A549 (cell line): ENCODE measurements around the gene DES. TPM values are rescaled to one million over a fixed set of nuclear protein-coding genes. Genes with fewer than 3 reads are reported as not detected.

Source experiments
- ATAC-seq, 2 experiments: fragments of 200-7000 bp in 1 of 2; fragments of >200 bp in 1 of 2; cut with Nextera tagmentation in 1 of 2; cut with Tn5 transposase in 1 of 2; 3 replicates each; pipeline versions ENCODE4 v1.8.0 to v1.9.1; 2018 to 2020; ENCODE audit warnings: mild to moderate bottlenecking in 1 of 2, moderate library complexity in 1 of 2
- CTCF ChIA-PET: fragments of 300-600 bp; sonication (Branson Sonifier 250); formaldehyde crosslinking; extraction: SDS; loops from one replicate; lab custom pipeline; 2021; ENCODE audit warnings: antibody characterized with exemption, inconsistent platforms; lab: Yijun Ruan, JAX
- POLR2A ChIA-PET: fragments of 350-600 bp; formaldehyde crosslinking; extraction: SDS; loops from one replicate; lab custom pipeline; 2021; ENCODE audit warnings: antibody characterized with exemption, inconsistent platforms; lab: Yijun Ruan, JAX
- DNase-seq, 2 experiments: peaks; one replicate each; pipeline versions ENCODE4 v3.0.0 to v3.0.0-alpha.2; 2011 to 2016; ENCODE audit warnings: low read depth in 1 of 2, low spot score in 1 of 2
- FAIRE-seq: peaks from 2 replicates; lab custom pipeline; 2011; peaks lifted over from hg19 to GRCh38; lab: Jason Lieb, UNC
- H3K27ac ChIP-seq, 2 experiments: fragments of >200 bp; sonication (Bioruptor Twin); formaldehyde crosslinking; 3 replicates each; pipeline ENCODE4 v1.5.1; 2016 to 2017
- H3K4me1 ChIP-seq: fragments of >200 bp; sonication (Bioruptor Twin); formaldehyde crosslinking; 3 replicates; pipeline ENCODE4 v1.6.1; 2016
- H3K4me2 ChIP-seq: fragments of >200 bp; sonication (Bioruptor Twin); formaldehyde crosslinking; 3 replicates; pipeline ENCODE4 v1.6.1; 2016
- H3K4me3 ChIP-seq: fragments of >200 bp; sonication (Bioruptor Twin); formaldehyde crosslinking; 3 replicates; pipeline ENCODE4 v1.5.1; 2016
- H3K9me3 ChIP-seq: fragments of >200 bp; sonication (Bioruptor Twin); formaldehyde crosslinking; 3 replicates; pipeline ENCODE4 v1.6.1; 2016
- BHLHE40 ChIP-seq: IDR thresholded peaks from 2 replicates; pipeline ENCODE4 v1.6.1; 2012; ENCODE audit warnings: low read depth, low read length, inconsistent platforms
- CBX2 ChIP-seq: fragments of 200-600 bp; sonication (generic); IDR thresholded peaks from 2 replicates; pipeline ENCODE4 v1.6.1; 2016; ENCODE audit warnings: low read depth, mild to moderate bottlenecking, borderline replicate concordance
- CBX8 ChIP-seq: fragments of 200-600 bp; sonication (generic); IDR thresholded peaks from 2 replicates; pipeline ENCODE4 v1.6.1; 2016
- CHD2 ChIP-seq: fragments of 150-350 bp; IDR thresholded peaks from 2 replicates; pipeline ENCODE4 v1.6.1; 2014; ENCODE audit warnings: low read length; ENCODE audit not compliant: partially characterized antibody
- EHMT2 ChIP-seq: fragments of 200-600 bp; sonication (generic); IDR thresholded peaks from 2 replicates; pipeline ENCODE4 v1.6.1; 2016; ENCODE audit warnings: antibody characterized with exemption, low read depth, mild to moderate bottlenecking, moderate library complexity
- FOSL2 ChIP-seq, 2 experiments: fragments of 450-650 bp in 1 of 2; fragments of >200 bp in 1 of 2; sonication (Bioruptor Twin) in 1 of 2; formaldehyde crosslinking; IDR thresholded peaks; 2 replicates each; pipeline versions ENCODE4 v1.5.0 to v1.6.1; 2016 to 2020; ENCODE audit warnings: mild to moderate bottlenecking in 1 of 2, moderate library complexity in 1 of 2
- FOXS1 ChIP-seq: fragments of 250-450 bp; sonication (Bioruptor Pico); IDR thresholded peaks from 2 replicates; pipeline ENCODE4 v1.5.0; 2020; ENCODE audit warnings: mild to moderate bottlenecking, moderate library complexity
- GATA3 ChIP-seq: IDR thresholded peaks from 2 replicates; pipeline ENCODE4 v1.6.1; 2012; ENCODE audit warnings: borderline replicate concordance
- HDAC2 ChIP-seq: fragments of 200-600 bp; sonication (generic); IDR thresholded peaks from 2 replicates; pipeline ENCODE4 v1.6.1; 2016
- HMGXB4 ChIP-seq: fragments of 250-450 bp; sonication (Bioruptor Pico); IDR thresholded peaks from 2 replicates; pipeline ENCODE4 v1.5.0; 2021; ENCODE audit warnings: mild to moderate bottlenecking, moderate library complexity, borderline replicate concordance
- JUNB ChIP-seq: fragments of >200 bp; sonication (Bioruptor Twin); formaldehyde crosslinking; IDR thresholded peaks from 2 replicates; pipeline ENCODE4 v1.6.1; 2016
- KDM1A ChIP-seq: fragments of 200-600 bp; sonication (generic); IDR thresholded peaks from 2 replicates; pipeline ENCODE4 v1.6.1; 2016; ENCODE audit warnings: low read depth, mild to moderate bottlenecking
- MAFK ChIP-seq: fragments of 450-650 bp; IDR thresholded peaks from 2 replicates; pipeline ENCODE4 v1.6.1; 2014; ENCODE audit not compliant: partially characterized antibody
- MAZ ChIP-seq: fragments of 150-350 bp; IDR thresholded peaks from 2 replicates; pipeline ENCODE4 v1.6.1; 2014; ENCODE audit warnings: antibody characterized with exemption, low read depth, low read length, borderline replicate concordance
- NFE2L2 ChIP-seq: fragments of 150-350 bp; conservative IDR thresholded peaks from 2 replicates; pipeline ENCODE4 v1.6.1; 2014; ENCODE audit warnings: low read length
- PHF8 ChIP-seq: fragments of 200-600 bp; sonication (generic); IDR thresholded peaks from 2 replicates; pipeline ENCODE4 v1.6.1; 2016; ENCODE audit warnings: low read depth, mild to moderate bottlenecking, antibody characterized with exemption, moderate library complexity, borderline replicate concordance
- RCOR1 ChIP-seq: fragments of 150-350 bp; IDR thresholded peaks from 2 replicates; pipeline ENCODE4 v1.6.1; 2014; ENCODE audit warnings: antibody characterized with exemption, low read length, low read depth
- RNF2 ChIP-seq: fragments of 200-600 bp; sonication (generic); IDR thresholded peaks from 2 replicates; pipeline ENCODE4 v1.6.1; 2016; ENCODE audit warnings: low read depth, mild to moderate bottlenecking, antibody characterized with exemption, moderate library complexity, borderline replicate concordance
- ZC3H11A ChIP-seq: fragments of 450-650 bp; IDR thresholded peaks from 2 replicates; pipeline ENCODE4 v1.6.1; 2014; ENCODE audit warnings: antibody characterized with exemption, mild to moderate bottlenecking
- ZFP36 ChIP-seq: fragments of 450-650 bp; IDR thresholded peaks from 2 replicates; pipeline ENCODE4 v1.6.1; 2014; ENCODE audit warnings: borderline replicate concordance; ENCODE audit not compliant: partially characterized antibody
- ZNF302 ChIP-seq: fragments of 250-450 bp; sonication (Bioruptor Pico); IDR thresholded peaks from 2 replicates; pipeline ENCODE4 v1.9.0; 2021; ENCODE audit warnings: inconsistent platforms, mild to moderate bottlenecking, moderate library complexity
- WGBS: methylation state at CpG from one replicate; pipeline ENCODE4 v1.1.6; 2017; ENCODE audit errors: missing lambda C conversion rate; 5-methylcytosine and 5-hydroxymethylcytosine counted together
- polyA plus RNA-seq, 4 experiments: library from polyadenylated mRNA; depleted of rRNA in 3 of 4; stranded (reverse); fragments of >200 nt; fragmentation: RNase III in 1 of 4; extraction: RNeasy Plus Mini Kit Qiagen cat#74134 plus additional on column Dnase treatment in 1 of 4; gene quantifications; 2 replicates in 3 of 4; 3 replicates in 1 of 4; pipeline ENCODE4 v1.2.3, GENCODE V29; 2011 to 2017
- TF ChIP-seq, protein P1 (sequence below): IDR thresholded peaks from 2 replicates; pipeline ENCODE4 v1.6.1; 2012; ENCODE audit warnings: low read depth, borderline replicate concordance
- TF ChIP-seq, protein P2 (sequence below): fragments of 250-450 bp; sonication (Bioruptor Pico); IDR thresholded peaks from 2 replicates; pipeline ENCODE4 v1.5.0; 2020; ENCODE audit warnings: low read depth, mild to moderate bottlenecking, moderate library complexity

Gene DES
- polyA plus RNA-seq, 2 of the 4 experiments (the other 2 are of a cell fraction): 0.06 TPM; not detected in 1

GRCh38 chr2:219447242-219448098, 29.3 kb downstream of the DES start:
- no peak for ATAC-seq

DNA sequence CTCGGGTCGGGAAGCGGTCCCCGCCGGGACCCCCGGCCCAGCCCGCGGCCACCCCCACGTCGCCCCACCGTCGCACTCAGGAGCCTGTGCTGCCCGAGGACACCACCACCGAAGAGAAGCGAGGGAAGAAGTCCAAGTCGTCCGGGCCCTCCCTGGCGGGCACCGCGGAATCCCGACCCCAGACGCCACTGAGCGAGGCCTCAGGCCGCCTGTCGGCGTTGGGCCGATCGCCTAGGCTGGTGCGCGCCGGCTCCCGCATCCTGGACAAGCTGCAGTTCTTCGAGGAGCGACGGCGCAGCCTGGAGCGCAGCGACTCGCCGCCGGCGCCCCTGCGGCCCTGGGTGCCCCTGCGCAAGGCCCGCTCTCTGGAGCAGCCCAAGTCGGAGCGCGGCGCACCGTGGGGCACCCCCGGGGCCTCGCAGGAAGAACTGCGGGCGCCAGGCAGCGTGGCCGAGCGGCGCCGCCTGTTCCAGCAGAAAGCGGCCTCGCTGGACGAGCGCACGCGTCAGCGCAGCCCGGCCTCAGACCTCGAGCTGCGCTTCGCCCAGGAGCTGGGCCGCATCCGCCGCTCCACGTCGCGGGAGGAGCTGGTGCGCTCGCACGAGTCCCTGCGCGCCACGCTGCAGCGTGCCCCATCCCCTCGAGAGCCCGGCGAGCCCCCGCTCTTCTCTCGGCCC, 30.1 kb downstream of the DES start:
- Histone ChIP-seq H3K4me3 (no peak overlapping the region), H3K4me1 (peaks cover 20% of the 10 kb centered on the region), H3K27ac (no peak overlapping the region), H3K9me3 (no peaks in the 10 kb centered on the region), H3K4me2 (no peak overlapping the region)
- CTCF ChIA-PET: interaction anchor here (1.1 to 89.4 kb wide), 3 partner anchors 11 to 58 kb away, joined by 3 to 3291 read pairs (median 12); partner anchors contain the start of genes ASIC4, CHPF, GMPPA and TMEM198
- no peak for ATAC-seq
- 95% methylated on average over 42 of the region's 88 CpGs for WGBS
- no peak for TF ChIP-seq RCOR1
- TF ChIP-seq, protein P1, sequence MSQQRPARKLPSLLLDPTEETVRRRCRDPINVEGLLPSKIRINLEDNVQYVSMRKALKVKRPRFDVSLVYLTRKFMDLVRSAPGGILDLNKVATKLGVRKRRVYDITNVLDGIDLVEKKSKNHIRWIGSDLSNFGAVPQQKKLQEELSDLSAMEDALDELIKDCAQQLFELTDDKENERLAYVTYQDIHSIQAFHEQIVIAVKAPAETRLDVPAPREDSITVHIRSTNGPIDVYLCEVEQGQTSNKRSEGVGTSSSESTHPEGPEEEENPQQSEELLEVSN: no peak
- TF ChIP-seq HMGXB4: no peak
- TF ChIP-seq ZC3H11A: no peak
- TF ChIP-seq ZNF302: no peak
- no peak for TF ChIP-seq RNF2
- no peak for TF ChIP-seq CBX8
- no peak for TF ChIP-seq HDAC2
- TF ChIP-seq MAFK: no peak
- TF ChIP-seq KDM1A: no peak
- TF ChIP-seq CBX2: no peak
- TF ChIP-seq CHD2: no peak
- TF ChIP-seq PHF8: no peak
- TF ChIP-seq JUNB: no peak
- no peak for TF ChIP-seq NFE2L2
- TF ChIP-seq, protein P2, sequence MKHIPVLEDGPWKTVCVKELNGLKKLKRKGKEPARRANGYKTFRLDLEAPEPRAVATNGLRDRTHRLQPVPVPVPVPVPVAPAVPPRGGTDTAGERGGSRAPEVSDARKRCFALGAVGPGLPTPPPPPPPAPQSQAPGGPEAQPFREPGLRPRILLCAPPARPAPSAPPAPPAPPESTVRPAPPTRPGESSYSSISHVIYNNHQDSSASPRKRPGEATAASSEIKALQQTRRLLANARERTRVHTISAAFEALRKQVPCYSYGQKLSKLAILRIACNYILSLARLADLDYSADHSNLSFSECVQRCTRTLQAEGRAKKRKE (CRISPR knock-in tag): no peak
- FAIRE-seq: no peak
- DNase-seq: no peak
- POLR2A ChIA-PET: no interaction called here

More at GRCh38 chr2:219447242-219448098, 29.3 kb downstream of the DES start:
- DNase-seq: no peak
- TF ChIP-seq ZFP36 (no peak), FOXS1 (CRISPR knock-in tag) (no peak), JUNB (no peak), MAZ (no peak), FOSL2 (IDR thresholded peaks at IDR 0.05) (no peak), FOSL2 (CRISPR knock-in tag; IDR thresholded peaks at IDR 0.05) (no peak), KDM1A (no peak), ZNF302 (no peak), EHMT2 (no peak), BHLHE40 (no peak), GATA3 (no peak)
- TF ChIP-seq, protein P2 (CRISPR knock-in tag): no peak
- H3K4me2 ChIP-seq: no peak overlapping the region
- POLR2A ChIA-PET: interaction anchor here (0.6 kb wide), 1 partner anchor 12 kb away, joined by 3 read pairs; no protein-coding TSS in a partner anchor
- no peak overlapping the region for H3K4me3 ChIP-seq
- H3K27ac ChIP-seq: no peak overlapping the region
- 81% methylated on average over 6 of the region's 23 CpGs for WGBS
- CTCF ChIA-PET: interaction anchor here (0.6 to 89.4 kb wide), 7 partner anchors 10 to 127 kb away, joined by 3 to 3291 read pairs (median 4); partner anchors contain the start of genes ASIC4, CHPF, GMPPA and TMEM198
- FAIRE-seq: no peak
- no peaks in the 10 kb centered on the region for H3K9me3 ChIP-seq
- peaks cover 16% of the 10 kb centered on the region for H3K4me1 ChIP-seq
